ENCODE results near the gene CIRBP. TPM values are rescaled to one million over a fixed set of nuclear protein-coding genes. Genes with fewer than 3 reads are reported as not detected.
"Not testable (repeated sequence)": the region's sequence is repeated elsewhere in the genome, so short reads cannot be mapped to it uniquely, and the experiment has no call there.

Gene CIRBP
- total RNA-seq, 1 experiment from 2014 or later, result 196 TPM

DNA sequence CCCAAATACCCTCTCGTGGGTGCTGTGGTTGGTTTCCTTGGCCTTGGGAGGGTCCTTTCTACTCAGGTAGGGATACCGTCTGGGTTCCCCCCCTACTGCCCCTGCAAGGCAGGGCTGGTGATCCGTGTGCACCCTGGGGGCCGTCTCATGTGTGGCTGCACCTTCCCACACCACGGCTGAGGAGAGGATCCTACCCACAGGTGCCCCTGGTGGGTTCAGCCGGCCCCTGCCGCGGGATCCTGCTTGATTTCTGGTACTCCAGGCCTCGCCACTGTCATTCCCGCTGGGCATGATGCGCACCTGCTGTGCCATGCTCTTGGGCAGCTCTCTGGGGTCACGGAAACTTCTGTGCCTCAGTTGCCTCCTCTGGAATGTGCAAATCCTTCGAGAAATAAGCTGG lies 47.3 kb downstream of the CIRBP start:
- no peak for DNase-seq (ENCODE audit: low spot score)
- in situ Hi-C loops (cut with HindIII; ENCODE audit: low sequenced_read_pairs), result no loop called here

DNA sequence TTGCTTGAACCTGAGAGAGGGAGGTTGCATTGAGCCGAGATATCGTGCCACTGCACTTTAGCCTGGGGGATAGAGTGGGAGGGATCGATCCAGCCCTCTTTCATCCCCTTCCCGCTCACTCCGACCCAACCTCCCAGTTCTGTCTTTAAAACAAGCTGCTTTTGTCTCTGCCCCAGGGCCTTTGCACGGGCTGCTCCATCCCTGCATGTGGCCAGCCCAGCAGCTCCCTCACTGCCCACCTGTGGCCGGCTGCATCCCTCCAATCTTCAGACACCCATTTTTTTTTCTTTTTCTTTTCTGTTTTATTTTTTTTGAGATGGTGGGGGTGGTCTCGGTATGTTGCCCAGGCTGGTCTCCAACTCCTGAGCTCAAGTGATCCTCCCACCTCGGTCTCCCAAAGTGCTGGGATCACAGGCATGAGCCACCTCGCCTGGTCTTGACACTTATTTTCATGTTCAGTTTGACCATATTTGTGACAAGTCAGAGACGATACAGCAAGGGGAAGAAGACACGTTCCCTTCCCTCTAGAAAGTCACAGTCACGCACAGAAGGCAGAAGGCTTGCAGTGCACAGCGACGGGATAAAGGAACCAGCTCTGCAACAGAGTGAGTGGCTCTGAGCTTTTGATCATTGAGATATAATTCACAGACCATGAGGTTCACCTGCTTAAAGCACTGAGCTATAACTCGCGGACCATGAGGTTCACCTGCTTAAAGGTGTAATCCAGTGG lies 48.3 kb downstream of the CIRBP start:
- DNase-seq (ENCODE audit: low spot score), result no peak
- in situ Hi-C loops (cut with HindIII; ENCODE audit: low sequenced_read_pairs), result no loop called here

DNA sequence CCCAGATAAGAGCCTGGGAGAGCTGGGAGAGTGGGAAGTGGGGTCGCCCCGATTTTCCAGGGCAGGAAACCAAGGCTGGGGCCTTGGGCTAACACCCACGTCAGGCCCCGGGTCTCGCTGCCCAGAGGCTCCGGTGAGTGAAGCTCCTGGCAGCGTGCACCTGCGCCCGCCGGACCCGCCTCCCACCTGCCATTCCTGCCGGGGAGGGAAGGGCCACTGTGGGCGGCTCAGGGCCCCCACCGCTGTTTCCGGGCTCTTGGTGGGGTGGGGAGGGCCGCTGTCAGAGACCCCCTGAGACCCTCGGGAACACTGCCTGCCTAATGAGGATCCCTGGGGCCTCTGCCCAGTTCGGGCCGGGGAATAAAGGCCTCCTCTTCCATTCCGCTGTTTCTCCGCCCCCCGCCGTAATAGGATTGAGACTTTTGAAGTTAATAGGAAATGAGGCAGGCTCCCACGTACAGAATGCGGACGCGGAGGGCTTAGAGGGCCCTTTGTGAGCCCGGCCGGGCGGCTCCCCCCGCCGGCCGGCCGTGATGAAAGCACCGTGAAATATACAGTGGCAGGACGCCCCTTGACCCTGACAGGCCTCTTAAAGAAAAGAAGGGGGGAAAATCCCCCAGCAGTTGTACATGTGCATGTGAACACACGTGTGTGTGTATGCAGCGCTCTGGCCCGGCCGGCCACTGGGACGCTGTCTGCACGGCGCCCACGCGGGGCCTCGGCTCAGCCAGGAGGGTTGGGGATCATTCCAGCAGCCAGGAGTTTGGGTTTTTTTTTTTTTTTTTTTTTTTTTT lies 49.7 kb downstream of the CIRBP start:
- no peak for DNase-seq (ENCODE audit: low spot score)
- in situ Hi-C loops (cut with HindIII; ENCODE audit: low sequenced_read_pairs), result no loop called here

DNA sequence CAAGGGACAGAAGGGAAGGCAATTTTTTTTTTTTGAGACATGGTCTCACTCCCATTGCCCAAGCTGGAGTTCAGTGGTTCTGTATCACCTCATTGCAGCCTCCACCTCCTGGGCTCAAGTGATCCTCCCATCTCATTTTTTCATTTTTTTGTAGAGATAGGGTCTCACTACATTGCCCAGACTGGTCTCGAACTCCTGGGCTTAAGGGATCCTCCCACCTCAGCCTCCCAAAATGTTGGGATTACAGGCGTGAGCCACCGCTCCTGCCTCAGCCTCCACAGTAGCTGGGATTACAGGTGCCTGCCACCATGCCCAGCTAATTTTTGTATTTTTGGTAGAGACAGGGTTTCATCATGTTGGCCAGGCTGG lies 51.1 kb downstream of the CIRBP start:
- in situ Hi-C loops (cut with HindIII; ENCODE audit: low sequenced_read_pairs); DNase-seq (ENCODE audit: low spot score): not testable (repeated sequence)

DNA sequence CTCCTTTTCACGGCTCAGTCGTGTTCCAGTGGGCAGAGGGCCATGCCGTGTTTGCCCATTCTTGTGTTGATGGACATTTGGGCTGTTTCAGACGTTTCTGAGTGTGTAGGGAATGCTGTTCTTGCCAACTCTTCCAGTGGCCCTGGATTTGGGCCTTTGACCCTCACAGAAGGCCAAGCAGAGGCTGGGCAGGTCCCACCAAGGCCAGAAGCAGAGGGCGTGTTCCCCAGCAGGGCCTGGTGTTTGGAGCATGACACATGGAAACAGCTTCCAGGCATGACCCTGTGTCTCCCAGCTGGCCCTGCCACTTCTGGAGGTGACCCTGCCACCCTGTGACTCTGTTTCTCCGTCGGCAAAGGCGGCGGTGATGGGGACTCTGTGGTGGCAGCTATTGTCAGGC lies 52.4 kb downstream of the CIRBP start:
- in situ Hi-C loops (cut with HindIII; ENCODE audit: low sequenced_read_pairs), result no loop called here
- DNase-seq (ENCODE audit: low spot score), result no peak

DNA sequence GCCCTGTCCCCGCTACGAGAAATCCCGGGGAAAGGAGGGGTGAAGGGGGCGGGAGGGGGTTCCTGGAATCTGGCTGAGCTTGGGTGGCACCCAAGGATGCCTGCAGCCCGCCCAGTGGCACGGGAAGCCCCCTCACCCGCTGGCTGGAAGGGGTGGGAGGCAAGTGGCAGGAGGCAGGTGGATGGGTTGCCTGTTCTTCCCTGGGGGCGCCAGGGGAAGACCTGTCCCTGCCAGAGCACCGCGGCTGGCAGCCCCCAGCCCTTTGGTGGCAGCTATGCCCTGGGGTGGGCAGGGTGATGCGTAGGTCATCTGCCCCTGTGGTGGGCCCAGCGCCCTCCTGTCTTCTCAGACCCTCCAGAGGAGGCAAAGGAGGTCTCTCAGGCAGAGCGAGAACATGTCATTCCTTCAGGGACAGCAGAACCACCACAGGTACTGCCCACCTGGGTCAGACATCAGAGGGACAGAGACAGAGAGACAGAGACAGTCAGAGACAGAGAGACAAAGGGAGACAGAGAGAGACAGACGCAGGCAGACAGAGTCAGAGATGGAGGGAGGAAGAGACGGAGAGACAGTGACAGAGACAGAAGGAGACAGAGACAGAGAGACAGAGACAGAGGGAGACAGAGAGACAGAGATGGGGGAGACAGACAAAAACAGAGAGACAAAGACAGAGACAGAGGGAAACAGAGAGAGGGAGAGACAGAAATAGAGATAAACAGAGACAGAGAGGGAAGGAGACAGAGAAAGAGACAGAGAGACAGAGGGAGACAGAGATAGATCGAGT lies 53.3 kb downstream of the CIRBP start:
- in situ Hi-C loops (cut with HindIII; ENCODE audit: low sequenced_read_pairs), result no loop called here
- no peak for DNase-seq (ENCODE audit: low spot score)

DNA sequence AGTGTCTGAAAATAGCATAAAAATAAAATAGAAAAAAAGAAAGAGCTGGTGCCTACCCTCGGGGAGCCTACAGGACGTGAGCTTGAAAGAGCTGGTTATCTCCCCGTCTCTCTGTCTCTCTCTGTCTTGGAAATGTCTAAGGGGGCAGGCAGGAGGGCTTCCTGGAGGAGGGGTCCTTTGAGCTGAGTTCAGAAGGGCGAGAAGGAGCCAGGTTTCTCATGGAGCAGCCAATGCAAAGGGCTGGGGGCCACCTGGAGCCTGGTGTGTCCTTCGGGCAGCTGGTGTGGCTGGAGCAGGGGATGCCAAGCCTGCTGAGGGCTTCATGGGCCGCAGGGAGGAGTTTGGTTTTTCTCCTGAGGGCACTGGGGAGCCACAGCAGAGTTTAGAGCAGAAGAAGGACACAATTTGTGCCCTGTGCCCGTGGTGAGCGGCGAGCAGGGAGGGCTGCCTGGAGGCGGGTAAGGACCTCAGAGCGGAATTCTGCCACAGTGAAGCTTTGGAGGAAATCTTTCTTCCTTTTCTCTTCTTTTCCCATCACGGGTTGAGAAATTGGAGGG lies 55.2 kb downstream of the CIRBP start:
- DNase-seq (ENCODE audit: low spot score), result no peak
- in situ Hi-C loops (cut with HindIII; ENCODE audit: low sequenced_read_pairs), result no loop called here

Other genes starting within 250 kb of the CIRBP start
- gene TMEM259, start 248.2 kb upstream of the CIRBP start, total RNA-seq (2014; rRNA removed; shearing (Covaris generic)), result 131 and 142 TPM in 2 replicates
- not detected in 2 replicates for gene RNU6-2, start 247.8 kb upstream of the CIRBP start, total RNA-seq (2014; rRNA removed; shearing (Covaris generic))
- 245 and 296 TPM in 2 replicates for gene CNN2, start 242.7 kb upstream of the CIRBP start, total RNA-seq (2014; rRNA removed; shearing (Covaris generic))
- 6.2 and 13.9 TPM in 2 replicates for gene ABCA7, start 229.2 kb upstream of the CIRBP start, total RNA-seq (2014; rRNA removed; shearing (Covaris generic))
- gene ARHGAP45, start 202.2 kb upstream of the CIRBP start, total RNA-seq (2014; rRNA removed; shearing (Covaris generic)), result 126 and 134 TPM in 2 replicates
- 326 and 355 TPM in 2 replicates for gene POLR2E, start 174.0 kb upstream of the CIRBP start, total RNA-seq (2014; rRNA removed; shearing (Covaris generic))
- 593 and 784 TPM in 2 replicates for gene GPX4, start 165.3 kb upstream of the CIRBP start, total RNA-seq (2014; rRNA removed; shearing (Covaris generic))
- gene SBNO2, start 95.1 kb upstream of the CIRBP start, total RNA-seq (2014; rRNA removed; shearing (Covaris generic)), result 22.3 and 25.1 TPM in 2 replicates
- gene STK11, start 63.6 kb upstream of the CIRBP start, total RNA-seq (2014; rRNA removed; shearing (Covaris generic)), result 83.6 and 94.8 TPM in 2 replicates
- gene CBARP, start 31.3 kb upstream of the CIRBP start, total RNA-seq (2014; rRNA removed; shearing (Covaris generic)), result 3.6 and 5.6 TPM in 2 replicates
- 61.3 and 98.5 TPM in 2 replicates for gene ATP5F1D, start 27.6 kb upstream of the CIRBP start, total RNA-seq (2014; rRNA removed; shearing (Covaris generic))
- gene MIDN, start 20.7 kb upstream of the CIRBP start, total RNA-seq (2014; rRNA removed; shearing (Covaris generic)), result 14.0 and 17.5 TPM in 2 replicates
- 37.9 and 45.0 TPM in 2 replicates for gene FAM174C, start 6.2 kb downstream of the CIRBP start, total RNA-seq (2014; rRNA removed; shearing (Covaris generic))
- gene EFNA2, start 16.5 kb downstream of the CIRBP start, total RNA-seq (2014; rRNA removed; shearing (Covaris generic)), result 0.31 and 1.3 TPM in 2 replicates
- 123 TPM in 2 replicates for gene NDUFS7, start 114.6 kb downstream of the CIRBP start, total RNA-seq (2014; rRNA removed; shearing (Covaris generic))
- gene GAMT, start 132.2 kb downstream of the CIRBP start, total RNA-seq (2014; rRNA removed; shearing (Covaris generic)), result 110 and 116 TPM in 2 replicates
- gene DAZAP1, start 138.3 kb downstream of the CIRBP start, total RNA-seq (2014; rRNA removed; shearing (Covaris generic)), result 153 and 193 TPM in 2 replicates
- gene RPS15, start 169.1 kb downstream of the CIRBP start, total RNA-seq (2014; rRNA removed; shearing (Covaris generic)), result 1,108 and 1,164 TPM in 2 replicates
- 13.4 and 15.4 TPM in 2 replicates for gene APC2, start 180.8 kb downstream of the CIRBP start, total RNA-seq (2014; rRNA removed; shearing (Covaris generic))
- 86.7 and 90.0 TPM in 2 replicates for gene C19orf25, start 209.9 kb downstream of the CIRBP start, total RNA-seq (2014; rRNA removed; shearing (Covaris generic))
- gene PCSK4, start 221.0 kb downstream of the CIRBP start, total RNA-seq (2014; rRNA removed; shearing (Covaris generic)), result 1.8 and 9.2 TPM in 2 replicates
- gene REEP6, start 221.8 kb downstream of the CIRBP start, total RNA-seq (2014; rRNA removed; shearing (Covaris generic)), result 18.4 and 20.6 TPM in 2 replicates
- gene ADAMTSL5, start 243.7 kb downstream of the CIRBP start, total RNA-seq (2014; rRNA removed; shearing (Covaris generic)), result 0.62 and 2.1 TPM in 2 replicates

Measured in G401 (cell line).